T-helper 1 cell (primary cell): ENCODE measurements around the gene THUMPD1.
"Not testable (repeated sequence)": the region's sequence is repeated elsewhere in the genome, so short reads cannot be mapped to it uniquely, and the experiment has no call there.

Source experiments
- DNase-seq, 5 donors: peaks; one replicate each; pipeline ENCODE4 v3.0.0-alpha.2; 2012 to 2020
- total RNA-seq, 4 donors: gene quantifications; one replicate each; lab custom pipeline; 2026; lab: John Stamatoyannopoulos, UW

THUMPD1 gene
- 152 to 218 (median 186) reads per million in 4 donors for total RNA-seq

DNA sequence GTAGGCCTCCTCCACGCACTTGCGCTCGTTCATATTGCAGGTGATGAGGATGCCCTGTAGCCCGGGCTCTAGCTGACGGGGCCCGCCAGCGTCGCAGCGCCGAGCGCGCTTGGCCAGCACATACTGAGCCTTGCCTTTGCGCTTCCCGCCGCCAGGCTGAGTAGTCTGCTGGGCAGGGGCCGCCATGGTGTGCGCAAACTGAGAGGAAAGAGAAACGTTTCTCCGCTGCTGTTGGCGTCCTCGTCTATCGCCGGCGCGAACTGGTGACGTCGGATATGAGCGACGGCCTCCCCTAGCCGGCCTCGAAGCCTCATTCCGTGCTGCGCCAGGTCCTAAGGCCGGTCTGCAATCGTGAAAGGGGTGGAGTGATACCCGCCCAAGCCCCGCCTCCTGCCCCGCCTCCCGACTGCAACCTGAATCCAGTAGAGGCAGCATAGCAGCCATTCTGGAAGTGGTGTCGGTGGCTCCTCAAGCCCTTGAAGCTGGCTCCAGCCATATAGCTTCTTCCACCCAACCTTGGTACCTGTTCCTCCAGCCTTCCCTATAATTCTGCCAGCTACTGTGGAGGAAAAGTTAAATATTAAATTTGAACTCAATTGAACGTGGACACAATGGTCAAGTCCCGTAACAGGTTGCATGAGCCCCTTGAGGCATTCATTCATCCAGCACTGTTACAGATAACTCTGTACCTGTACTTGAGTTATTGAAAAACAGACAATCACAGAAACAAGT, at the start of gene THUMPD1:
Gene THUMPD1 (minus strand): TSS at position 265 of the 732 bp plus-strand sequence. CDS start 79 bp downstream, at position 186.
- DNase-seq: peak; percentile 94 to 97 (median 97)

- DNase-seq: no peak
These were observed 47.5 kb upstream of the THUMPD1 start for GRCh38 chr16:20789130-20789529.

DNA sequence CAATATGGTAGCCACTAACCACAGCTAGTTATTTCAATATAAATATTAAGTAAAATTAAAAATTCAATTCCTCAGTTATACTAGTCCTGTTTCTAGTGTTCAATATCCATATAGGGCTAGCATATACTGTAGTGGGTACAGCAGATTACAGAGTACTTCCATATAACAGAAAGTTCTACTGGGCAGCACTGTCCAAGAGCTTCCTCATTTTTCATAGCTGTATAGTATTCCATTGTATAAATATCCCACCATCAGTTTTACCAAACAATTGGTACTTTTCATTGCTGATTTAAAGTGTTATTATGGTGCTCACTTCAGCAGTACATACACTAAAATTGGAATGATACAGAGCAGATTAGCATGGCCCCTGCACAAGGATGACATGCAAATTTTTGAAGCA, 42.6 kb upstream of the THUMPD1 start:
- DNase-seq: no peak

GRCh38 chr16:20782470-20782869, 40.9 kb upstream of the THUMPD1 start:
- no peak for DNase-seq

DNA sequence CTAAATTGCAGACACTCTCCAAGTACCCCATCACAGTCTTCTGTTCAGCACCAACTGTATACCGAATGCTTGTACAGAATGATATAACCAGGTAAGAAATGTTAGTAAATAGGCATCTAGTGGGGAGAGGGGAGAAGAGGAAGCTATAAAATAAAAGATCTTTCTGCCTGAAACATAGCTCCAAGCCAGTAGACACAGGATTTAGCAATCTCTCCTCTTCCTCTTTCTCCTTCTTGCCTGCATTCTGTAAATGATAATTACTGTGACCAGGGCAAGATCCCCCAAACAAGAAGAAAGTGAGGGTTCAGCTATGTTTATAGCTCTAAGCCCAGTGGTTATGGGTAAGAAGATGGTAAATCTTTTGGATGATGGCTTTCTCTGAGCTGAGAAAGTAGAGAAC, 40.1 kb upstream of the THUMPD1 start:
- DNase-seq: no peak

GRCh38 chr16:20774703-20775362, 33.2 kb upstream of the THUMPD1 start:
- DNase-seq: peak; percentile 13 to 62 (median 31)

- DNase-seq: no peak
These were observed 32.1 kb upstream of the THUMPD1 start for GRCh38 chr16:20773679-20774078.

DNA sequence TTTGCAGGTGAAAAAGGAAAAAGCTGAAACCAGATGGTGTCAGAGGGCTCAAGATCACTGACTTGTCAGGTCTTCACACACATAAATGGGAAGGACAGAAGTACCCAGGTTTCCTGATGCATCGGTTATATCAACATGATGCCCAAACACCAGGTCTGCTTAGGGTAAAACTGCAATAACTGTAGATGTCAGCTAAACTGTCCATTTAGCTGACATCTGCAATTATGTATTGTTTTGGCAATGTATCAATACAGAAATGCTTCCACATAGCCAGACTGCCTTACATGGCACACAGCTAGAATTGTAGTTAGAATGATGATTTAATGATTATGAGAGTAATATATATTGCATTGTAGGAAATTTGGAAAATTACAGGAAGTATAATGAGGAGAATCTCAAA, 27.2 kb upstream of the THUMPD1 start:
- no peak for DNase-seq

GRCh38 chr16:20768121-20768520, 26.5 kb upstream of the THUMPD1 start:
- no peak for DNase-seq

- DNase-seq: no peak
These were observed 26.0 kb upstream of the THUMPD1 start for GRCh38 chr16:20767577-20767976.

DNA sequence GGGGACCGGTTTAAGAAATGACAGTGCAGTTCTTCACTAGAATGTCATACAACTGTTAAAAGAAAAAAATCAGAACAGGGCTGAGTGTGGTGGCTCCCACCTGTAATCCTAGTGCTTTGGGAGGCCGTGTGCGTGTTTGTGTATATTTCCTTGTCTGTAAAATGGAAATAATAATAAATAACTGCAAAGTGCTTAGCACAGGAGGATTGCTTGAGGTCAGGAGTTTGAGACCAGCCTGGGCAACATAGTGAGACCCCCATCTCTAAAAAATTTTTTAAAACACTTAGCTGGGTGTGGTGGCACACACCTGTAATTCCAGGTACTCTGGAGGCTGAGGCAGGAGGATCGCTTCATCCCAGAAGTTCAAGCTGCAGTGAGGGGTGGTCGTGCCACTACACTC, 24.7 kb upstream of the THUMPD1 start:
- DNase-seq: no peak

DNA sequence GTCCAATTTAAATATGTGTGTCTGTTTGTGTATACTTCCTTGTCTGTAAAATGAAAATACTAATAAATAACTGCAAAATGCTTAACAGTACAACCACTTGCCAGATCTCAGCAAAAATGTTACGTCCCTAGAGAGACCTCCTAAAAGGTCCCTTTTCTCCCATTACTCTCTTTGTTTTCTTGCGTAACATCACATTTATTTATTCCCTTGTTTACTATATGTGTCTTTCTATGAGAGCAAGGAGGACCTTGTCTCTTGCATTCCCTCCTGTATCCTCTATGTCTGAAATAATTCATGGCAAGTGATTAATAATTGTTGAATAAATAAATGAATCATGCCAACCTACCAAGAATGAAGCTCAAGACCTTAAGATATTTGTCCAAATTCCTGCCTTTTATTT, 24.1 kb upstream of the THUMPD1 start:
- no peak for DNase-seq

GRCh38 chr16:20764448-20764847, 22.8 kb upstream of the THUMPD1 start:
- not testable (repeated sequence) for DNase-seq

GRCh38 chr16:20763461-20764232, 22.0 kb upstream of the THUMPD1 start, which contains the start of gene ACSM3:
Gene ACSM3 (plus strand): TSS chr16:20764014. CDS start chr16:20770035, 6,021 bp downstream.
- DNase-seq: peak; percentile 18 to 78 (median 58)

GRCh38 chr16:20762404-20763123, 20.9 kb upstream of the THUMPD1 start:
- DNase-seq: no peak

DNA sequence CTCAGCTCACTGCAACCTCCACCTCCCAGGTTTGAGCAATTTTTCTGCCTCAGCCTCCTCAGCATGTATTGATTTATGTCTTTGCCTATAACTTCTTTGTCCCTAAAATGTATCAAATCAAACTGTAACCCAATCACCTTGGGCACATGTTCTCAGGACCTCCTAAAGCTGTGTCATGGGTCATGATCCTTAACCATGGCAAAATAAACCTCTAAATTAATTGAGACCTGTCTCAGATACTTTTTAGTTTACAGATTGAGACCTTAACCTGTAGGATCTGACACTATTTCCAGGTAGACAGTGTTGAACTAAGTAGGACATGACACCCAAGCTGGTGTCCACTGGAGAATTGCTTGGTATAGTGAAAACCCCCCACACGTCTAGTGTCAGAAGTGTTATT, 19.6 kb upstream of the THUMPD1 start:
- DNase-seq: no peak

GRCh38 chr16:20760346-20760745, 18.7 kb upstream of the THUMPD1 start:
- DNase-seq: no peak

GRCh38 chr16:20755799-20756198, 14.2 kb upstream of the THUMPD1 start:
- not testable (repeated sequence) for DNase-seq

GRCh38 chr16:20755238-20755637, 13.6 kb upstream of the THUMPD1 start:
- DNase-seq: no peak

DNA sequence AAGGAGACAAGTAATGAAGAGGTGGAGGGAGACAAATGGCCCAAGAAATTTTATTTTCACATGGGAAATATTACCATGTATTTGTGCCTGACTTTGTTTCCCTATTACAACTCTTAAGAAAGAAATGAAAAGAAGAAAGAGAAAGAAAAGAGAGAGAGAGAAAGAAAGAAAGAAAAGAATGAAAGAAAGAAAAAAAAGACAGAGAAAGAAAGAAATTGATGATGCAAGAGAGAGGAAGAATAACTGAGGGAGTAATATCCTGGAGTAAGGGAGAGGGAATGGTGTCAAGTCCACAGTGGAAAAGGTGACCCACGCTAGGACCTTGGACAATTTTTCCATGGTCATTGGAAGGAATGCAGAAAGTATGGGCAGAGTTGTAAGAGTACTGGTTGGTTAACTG, 12.1 kb upstream of the THUMPD1 start:
- no peak for DNase-seq

DNA sequence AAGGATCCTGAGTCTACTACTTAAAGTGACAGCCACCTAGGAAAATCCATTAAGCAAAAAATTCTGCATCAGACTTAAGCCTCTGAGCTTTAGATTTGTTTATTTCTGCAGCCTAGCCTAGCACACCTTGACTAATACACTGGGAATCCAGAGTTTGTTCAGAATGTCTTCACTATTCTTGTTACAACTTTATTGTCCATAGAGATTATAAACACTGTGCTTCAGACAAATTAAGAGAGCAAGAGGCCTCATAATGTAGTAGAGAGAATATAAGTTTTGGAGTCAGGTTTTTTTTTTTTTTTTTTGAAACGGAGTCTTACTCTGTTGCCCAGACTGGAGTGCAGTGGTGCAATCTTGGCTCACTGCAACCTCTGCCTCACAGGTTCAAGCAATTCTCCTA, 8.9 kb upstream of the THUMPD1 start:
- no peak for DNase-seq

DNA sequence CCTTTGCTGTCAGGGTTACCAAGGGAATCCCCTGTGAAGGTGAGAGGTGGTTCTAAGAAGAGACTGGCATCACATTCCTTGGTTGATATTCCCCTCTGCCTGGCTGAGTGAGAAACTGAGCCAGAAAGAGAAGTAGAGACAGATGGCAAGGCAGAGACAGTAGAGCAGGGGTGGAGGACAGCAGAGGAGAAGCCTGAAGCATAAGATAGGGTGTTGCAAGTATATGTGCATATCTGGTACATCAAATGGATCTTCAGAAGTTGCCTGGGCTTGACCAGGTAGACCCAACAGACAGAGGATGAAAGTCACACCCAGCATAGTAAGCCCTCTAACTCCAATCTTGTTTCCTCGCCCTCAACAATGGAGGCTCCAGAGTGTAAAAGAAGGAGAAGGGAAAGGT, 7.9 kb upstream of the THUMPD1 start:
- no peak for DNase-seq
